K562 (cell line): ENCODE data around the gene GPC2. TPM values are rescaled to one million over a fixed set of nuclear protein-coding genes. Genes with fewer than 3 reads are reported as not detected.

Experiments used
- CCNT2 ChIP-seq: IDR thresholded peaks from 2 replicates; pipeline ENCODE4 v1.6.1; 2011; ENCODE audit warnings: borderline replicate concordance, low read depth, mild to moderate bottlenecking, moderate library complexity, mixed read lengths, low read length; ENCODE audit not compliant: insufficient read length; ENCODE audit errors: extremely low read depth
- EP400 ChIP-seq: fragments of 450-650 bp; IDR thresholded peaks from 2 replicates; pipeline ENCODE4 v1.6.1; 2017; ENCODE audit warnings: antibody characterized with exemption, mild to moderate bottlenecking, moderate library complexity
- FOXK1 ChIP-seq: sonication (generic); formaldehyde crosslinking; IDR thresholded peaks from 2 replicates; pipeline ENCODE4 v1.8.0; 2022; ENCODE audit warnings: missing genetic modification reagents, mild to moderate bottlenecking, borderline replicate concordance
- GTF2A2 ChIP-seq: IDR thresholded peaks from 2 replicates; pipeline ENCODE4 v1.6.1; 2016; ENCODE audit warnings: mild to moderate bottlenecking, missing genetic modification characterization, missing compliant biosample characterization
- HNRNPL ChIP-seq: fragments of 200-400 bp; formaldehyde crosslinking; IDR thresholded peaks from 2 replicates; pipeline ENCODE4 v1.6.1; 2017; ENCODE audit warnings: low read depth, mild to moderate bottlenecking, low read length
- HOXB6 ChIP-seq: fragments of 250-450 bp; sonication (Bioruptor Pico); IDR thresholded peaks from 2 replicates; pipeline ENCODE4 v1.5.1; 2022; ENCODE audit warnings: mild to moderate bottlenecking, borderline replicate concordance
- KAT7 ChIP-seq: sonication (generic); formaldehyde crosslinking; IDR thresholded peaks from 2 replicates; pipeline ENCODE4 v1.8.0; 2022; ENCODE audit warnings: missing genetic modification reagents, mild to moderate bottlenecking, borderline replicate concordance
- KDM5B ChIP-seq: fragments of 200-600 bp; sonication (generic); IDR thresholded peaks from 2 replicates; pipeline ENCODE4 v1.6.1; 2012; ENCODE audit warnings: low read depth, mild to moderate bottlenecking, moderate library complexity, low read length, control low read depth, inconsistent platforms; ENCODE audit not compliant: insufficient replicate concordance
- POLR2AphosphoS2 ChIP-seq: IDR thresholded peaks from 2 replicates; pipeline ENCODE4 v1.6.1; 2012; ENCODE audit warnings: low read length, improper control_type of control experiment
- SMAD3 ChIP-seq: fragments of 450-650 bp; formaldehyde crosslinking; conservative IDR thresholded peaks from 2 replicates; pipeline ENCODE4 v1.4.0; 2020; ENCODE audit warnings: mild to moderate bottlenecking
- ZFP30 ChIP-seq: fragments of 250-450 bp; sonication (Bioruptor Pico); IDR thresholded peaks from 2 replicates; pipeline ENCODE4 v1.8.0; 2022; ENCODE audit warnings: moderate library complexity, mild to moderate bottlenecking, inconsistent platforms, borderline replicate concordance
- ZNF165 ChIP-seq: fragments of 250-450 bp; sonication (Bioruptor Pico); IDR thresholded peaks from 2 replicates; pipeline ENCODE4 v1.4.0; 2020; ENCODE audit warnings: borderline replicate concordance
- ZNF274 ChIP-seq: IDR thresholded peaks from 2 replicates; pipeline ENCODE4 v1.6.1; 2011; ENCODE audit warnings: low read depth, mild to moderate bottlenecking, low read length, moderate library complexity, borderline replicate concordance
- ZNF696 ChIP-seq: fragments of 250-450 bp; sonication (Bioruptor Pico); conservative IDR thresholded peaks from 2 replicates; pipeline ENCODE4 v1.4.0; 2020; ENCODE audit warnings: mild to moderate bottlenecking, moderate library complexity
- polyA plus RNA-seq, 8 experiments: library from polyadenylated mRNA; depleted of rRNA in 4 of 8; stranded (reverse) in 5 of 8; unstranded in 3 of 8; fragments of >200 nt; fragmentation: Nextera tagmentation in 2 of 8; fragmentation: Illumina TruSeq in 1 of 8; extraction: Ambion mirVana in 2 of 8; extraction: Trizol in 1 of 8; gene quantifications; 2 replicates each; pipeline versions ENCODE4 v1.2.1 to v1.2.3, GENCODE V29; 2011 to 2014; ENCODE audit warnings: inconsistent platforms in 1 of 8, missing spikeins in 1 of 8
- total RNA-seq, 7 experiments: library from RNA; depleted of rRNA in 6 of 7; stranded (reverse); fragments of >200 nt in 6 of 7; fragmentation: Illumina TruSeq in 2 of 7; extraction: Trizol in 2 of 7; gene quantifications; 2 replicates each; pipeline versions ENCODE4 v1.2.1 to v1.2.3, GENCODE V29; 2011 to 2021; ENCODE audit warnings: low replicate concordance in 1 of 7
- TF ChIP-seq, protein P1 (sequence below): conservative IDR thresholded peaks from 2 replicates; pipeline ENCODE4 v1.6.1; 2011; ENCODE audit warnings: low read depth, mild to moderate bottlenecking, low read length; ENCODE audit not compliant: control insufficient read depth
- TF ChIP-seq, protein P2 (sequence below), 2 experiments: fragments of 450-650 bp; formaldehyde crosslinking in 1 of 2; IDR thresholded peaks; 2 replicates each; pipeline versions ENCODE4 v1.4.0 to v1.6.1; 2014 to 2020; ENCODE audit warnings: mild to moderate bottlenecking in 2 of 2, borderline replicate concordance in 1 of 2, low read depth in 1 of 2

GPC2 gene
- total and polyA plus RNA-seq, 9 of the 15 experiments (the other 6 are each of a cell fraction or from before 2014, with no cell fraction given) = 0.06 to 7.7 (median 1.4) TPM; not detected in 1

DNA sequence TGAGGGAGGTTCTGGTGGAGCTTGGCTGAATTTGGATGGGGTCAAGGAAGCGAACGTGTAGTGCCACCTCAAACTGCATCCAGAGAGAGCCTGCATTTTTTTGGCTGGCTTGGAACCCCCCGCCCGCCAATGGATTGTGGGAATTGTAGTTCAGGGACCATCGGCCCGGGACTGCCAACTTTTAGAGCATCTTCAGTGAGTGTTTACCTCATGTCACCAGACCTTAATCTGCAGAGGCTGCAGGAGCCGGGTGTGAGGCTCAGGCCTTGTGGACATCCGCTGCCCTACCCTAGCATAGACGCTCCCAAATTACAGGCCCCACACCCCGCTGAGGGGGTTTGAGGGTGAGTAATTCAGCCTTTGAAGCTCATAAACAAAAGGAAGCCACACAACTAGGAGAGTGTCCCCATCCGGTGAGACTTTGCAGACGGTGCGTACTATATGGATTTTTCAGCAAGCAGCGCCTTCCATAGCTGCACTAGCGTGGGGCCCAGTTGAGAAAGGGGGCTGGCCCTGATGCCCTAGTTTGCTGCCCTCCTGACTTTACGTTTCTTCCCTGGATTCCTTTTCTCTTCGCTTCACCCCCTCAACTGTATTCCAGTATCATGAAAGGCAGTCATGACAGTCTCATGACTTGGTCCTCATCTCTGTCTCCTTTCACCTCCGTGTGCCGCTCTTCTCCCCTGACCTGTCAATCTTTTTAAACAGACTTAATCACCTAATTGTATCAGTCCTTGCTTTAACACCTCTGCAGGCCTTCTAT is 57.0 kb downstream of the GPC2 start (continued):
- TF ChIP-seq ZNF696 = no peak
- no peak for TF ChIP-seq ZNF274
- no peak for TF ChIP-seq CCNT2
- no peak for TF ChIP-seq ZNF165
- no peak for TF ChIP-seq HNRNPL
- no peak for TF ChIP-seq EP400
- TF ChIP-seq FOXK1 = no peak
- no peak for TF ChIP-seq SMAD3 (CRISPR knock-in tag)
- TF ChIP-seq, protein P1, sequence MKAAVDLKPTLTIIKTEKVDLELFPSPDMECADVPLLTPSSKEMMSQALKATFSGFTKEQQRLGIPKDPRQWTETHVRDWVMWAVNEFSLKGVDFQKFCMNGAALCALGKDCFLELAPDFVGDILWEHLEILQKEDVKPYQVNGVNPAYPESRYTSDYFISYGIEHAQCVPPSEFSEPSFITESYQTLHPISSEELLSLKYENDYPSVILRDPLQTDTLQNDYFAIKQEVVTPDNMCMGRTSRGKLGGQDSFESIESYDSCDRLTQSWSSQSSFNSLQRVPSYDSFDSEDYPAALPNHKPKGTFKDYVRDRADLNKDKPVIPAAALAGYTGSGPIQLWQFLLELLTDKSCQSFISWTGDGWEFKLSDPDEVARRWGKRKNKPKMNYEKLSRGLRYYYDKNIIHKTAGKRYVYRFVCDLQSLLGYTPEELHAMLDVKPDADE = 0 out of 2 replicates have a peak, but pooled peaks have one; percentile 24
- no peak for TF ChIP-seq KDM5B
- TF ChIP-seq HOXB6 (CRISPR knock-in tag) = no peak
- TF ChIP-seq ZFP30 (CRISPR knock-in tag) = no peak
- peak; percentile 50; the same call in 1 of the 2 replicates for TF ChIP-seq POLR2AphosphoS2
- TF ChIP-seq, protein P2, sequence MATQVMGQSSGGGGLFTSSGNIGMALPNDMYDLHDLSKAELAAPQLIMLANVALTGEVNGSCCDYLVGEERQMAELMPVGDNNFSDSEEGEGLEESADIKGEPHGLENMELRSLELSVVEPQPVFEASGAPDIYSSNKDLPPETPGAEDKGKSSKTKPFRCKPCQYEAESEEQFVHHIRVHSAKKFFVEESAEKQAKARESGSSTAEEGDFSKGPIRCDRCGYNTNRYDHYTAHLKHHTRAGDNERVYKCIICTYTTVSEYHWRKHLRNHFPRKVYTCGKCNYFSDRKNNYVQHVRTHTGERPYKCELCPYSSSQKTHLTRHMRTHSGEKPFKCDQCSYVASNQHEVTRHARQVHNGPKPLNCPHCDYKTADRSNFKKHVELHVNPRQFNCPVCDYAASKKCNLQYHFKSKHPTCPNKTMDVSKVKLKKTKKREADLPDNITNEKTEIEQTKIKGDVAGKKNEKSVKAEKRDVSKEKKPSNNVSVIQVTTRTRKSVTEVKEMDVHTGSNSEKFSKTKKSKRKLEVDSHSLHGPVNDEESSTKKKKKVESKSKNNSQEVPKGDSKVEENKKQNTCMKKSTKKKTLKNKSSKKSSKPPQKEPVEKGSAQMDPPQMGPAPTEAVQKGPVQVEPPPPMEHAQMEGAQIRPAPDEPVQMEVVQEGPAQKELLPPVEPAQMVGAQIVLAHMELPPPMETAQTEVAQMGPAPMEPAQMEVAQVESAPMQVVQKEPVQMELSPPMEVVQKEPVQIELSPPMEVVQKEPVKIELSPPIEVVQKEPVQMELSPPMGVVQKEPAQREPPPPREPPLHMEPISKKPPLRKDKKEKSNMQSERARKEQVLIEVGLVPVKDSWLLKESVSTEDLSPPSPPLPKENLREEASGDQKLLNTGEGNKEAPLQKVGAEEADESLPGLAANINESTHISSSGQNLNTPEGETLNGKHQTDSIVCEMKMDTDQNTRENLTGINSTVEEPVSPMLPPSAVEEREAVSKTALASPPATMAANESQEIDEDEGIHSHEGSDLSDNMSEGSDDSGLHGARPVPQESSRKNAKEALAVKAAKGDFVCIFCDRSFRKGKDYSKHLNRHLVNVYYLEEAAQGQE (IDR thresholded peaks at IDR 0.05; ENCODE audit: borderline replicate concordance) = no peak
- TF ChIP-seq, protein P2 (CRISPR knock-in tag; IDR thresholded peaks at IDR 0.05; ENCODE audit: low read depth) = no peak
- no peak for TF ChIP-seq GTF2A2 (tag)
- TF ChIP-seq KAT7 (CRISPR knock-in tag) = no peak
